ENCODE measurements around the gene SULT1A2. TPM values are rescaled to one million over a fixed set of nuclear protein-coding genes. Genes with fewer than 3 reads are reported as not detected.
"Not testable (repeated sequence)": the region's sequence is repeated elsewhere in the genome, so short reads cannot be mapped to it uniquely, and the experiment has no call there.

The SULT1A2 gene
- total RNA-seq, 1 experiment from 2014 or later = not detected

DNA sequence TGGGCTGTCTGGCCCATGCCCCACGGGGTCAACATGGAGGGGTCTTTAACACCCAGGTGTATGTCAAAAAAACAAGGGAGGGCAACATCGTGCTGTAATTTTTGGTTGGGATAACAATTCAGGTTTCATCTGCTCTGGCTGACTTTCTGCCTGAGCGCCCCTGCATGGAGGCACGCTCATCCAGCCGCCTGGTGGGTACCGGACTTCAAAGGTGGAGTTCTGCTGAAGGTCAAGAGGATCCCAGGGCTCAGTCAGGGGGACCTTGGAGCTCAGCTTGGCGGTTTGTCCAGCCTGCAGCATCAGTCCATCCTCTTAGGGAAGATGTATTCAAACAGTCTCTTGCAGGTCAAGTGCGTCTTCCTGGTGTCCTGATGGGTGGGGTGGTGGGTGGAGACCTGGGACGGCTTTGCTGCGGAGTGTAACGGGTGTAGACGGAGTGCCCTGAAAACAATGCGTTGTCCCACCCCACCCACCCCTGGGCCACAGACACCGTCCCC is 48.5 kb downstream of the SULT1A2 start:
- H3K9me3 ChIP-seq (ENCODE audit: control insufficient read depth, insufficient read depth, low read depth, low read length) = no peaks in the 10 kb centered on the region
- H3K4me3 ChIP-seq (ENCODE audit: low read depth in 2 of 2, low read length in 2 of 2) = no peak overlapping the region
- ATAC-seq (no peak), DNase-seq (ENCODE audit: low read depth, low spot score) (no peak)
- H3K36me3 ChIP-seq (ENCODE audit: control insufficient read depth, insufficient read depth, low read length) = no peaks in the 10 kb centered on the region
- BruUV-seq (replicated peaks) = no TSS peak
- CTCF ChIA-PET = interaction anchor here (0.5 kb wide), 1 partner anchor 47 kb away, joined by 3 read pairs; no protein-coding TSS in a partner anchor
- intact Hi-C loops (cut with micrococcal nuclease; ENCODE audit: unreplicated experiment) (no loop called here), in situ Hi-C loops (cut with HindIII; ENCODE audit: low pct_unique_long_range_greater_than_20kb, low sequenced_read_pairs) (no loop called here)
- POLR2A ChIA-PET = interaction anchor here (0.6 kb wide), 1 partner anchor 21 kb away, joined by 3 read pairs; no protein-coding TSS in a partner anchor
- no peaks in the 10 kb centered on the region; the same call in 1 of the 2 replicates for H3K4me1 ChIP-seq (ENCODE audit: control insufficient read depth, insufficient read depth, low read length)
- no peaks in the 10 kb centered on the region for H3K27me3 ChIP-seq (ENCODE audit: control insufficient read depth, insufficient read depth, low read length)
- TF ChIP-seq TCF7L2 (IDR thresholded peaks at IDR 0.05; ENCODE audit: low read depth, low read length) (no peak), SIN3A (IDR thresholded peaks at IDR 0.05; ENCODE audit: borderline replicate concordance, insufficient read depth, low read depth, low read length) (no peak), POLR2AphosphoS5 (IDR thresholded peaks at IDR 0.05; ENCODE audit: low read depth, low read length) (no peak)
- TF ChIP-seq, protein P1, sequence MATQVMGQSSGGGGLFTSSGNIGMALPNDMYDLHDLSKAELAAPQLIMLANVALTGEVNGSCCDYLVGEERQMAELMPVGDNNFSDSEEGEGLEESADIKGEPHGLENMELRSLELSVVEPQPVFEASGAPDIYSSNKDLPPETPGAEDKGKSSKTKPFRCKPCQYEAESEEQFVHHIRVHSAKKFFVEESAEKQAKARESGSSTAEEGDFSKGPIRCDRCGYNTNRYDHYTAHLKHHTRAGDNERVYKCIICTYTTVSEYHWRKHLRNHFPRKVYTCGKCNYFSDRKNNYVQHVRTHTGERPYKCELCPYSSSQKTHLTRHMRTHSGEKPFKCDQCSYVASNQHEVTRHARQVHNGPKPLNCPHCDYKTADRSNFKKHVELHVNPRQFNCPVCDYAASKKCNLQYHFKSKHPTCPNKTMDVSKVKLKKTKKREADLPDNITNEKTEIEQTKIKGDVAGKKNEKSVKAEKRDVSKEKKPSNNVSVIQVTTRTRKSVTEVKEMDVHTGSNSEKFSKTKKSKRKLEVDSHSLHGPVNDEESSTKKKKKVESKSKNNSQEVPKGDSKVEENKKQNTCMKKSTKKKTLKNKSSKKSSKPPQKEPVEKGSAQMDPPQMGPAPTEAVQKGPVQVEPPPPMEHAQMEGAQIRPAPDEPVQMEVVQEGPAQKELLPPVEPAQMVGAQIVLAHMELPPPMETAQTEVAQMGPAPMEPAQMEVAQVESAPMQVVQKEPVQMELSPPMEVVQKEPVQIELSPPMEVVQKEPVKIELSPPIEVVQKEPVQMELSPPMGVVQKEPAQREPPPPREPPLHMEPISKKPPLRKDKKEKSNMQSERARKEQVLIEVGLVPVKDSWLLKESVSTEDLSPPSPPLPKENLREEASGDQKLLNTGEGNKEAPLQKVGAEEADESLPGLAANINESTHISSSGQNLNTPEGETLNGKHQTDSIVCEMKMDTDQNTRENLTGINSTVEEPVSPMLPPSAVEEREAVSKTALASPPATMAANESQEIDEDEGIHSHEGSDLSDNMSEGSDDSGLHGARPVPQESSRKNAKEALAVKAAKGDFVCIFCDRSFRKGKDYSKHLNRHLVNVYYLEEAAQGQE (IDR thresholded peaks at IDR 0.05; ENCODE audit: insufficient read depth in 1 of 2, low read depth in 2 of 2, low read length in 1 of 2) = no peak
- TF ChIP-seq, protein P2, sequence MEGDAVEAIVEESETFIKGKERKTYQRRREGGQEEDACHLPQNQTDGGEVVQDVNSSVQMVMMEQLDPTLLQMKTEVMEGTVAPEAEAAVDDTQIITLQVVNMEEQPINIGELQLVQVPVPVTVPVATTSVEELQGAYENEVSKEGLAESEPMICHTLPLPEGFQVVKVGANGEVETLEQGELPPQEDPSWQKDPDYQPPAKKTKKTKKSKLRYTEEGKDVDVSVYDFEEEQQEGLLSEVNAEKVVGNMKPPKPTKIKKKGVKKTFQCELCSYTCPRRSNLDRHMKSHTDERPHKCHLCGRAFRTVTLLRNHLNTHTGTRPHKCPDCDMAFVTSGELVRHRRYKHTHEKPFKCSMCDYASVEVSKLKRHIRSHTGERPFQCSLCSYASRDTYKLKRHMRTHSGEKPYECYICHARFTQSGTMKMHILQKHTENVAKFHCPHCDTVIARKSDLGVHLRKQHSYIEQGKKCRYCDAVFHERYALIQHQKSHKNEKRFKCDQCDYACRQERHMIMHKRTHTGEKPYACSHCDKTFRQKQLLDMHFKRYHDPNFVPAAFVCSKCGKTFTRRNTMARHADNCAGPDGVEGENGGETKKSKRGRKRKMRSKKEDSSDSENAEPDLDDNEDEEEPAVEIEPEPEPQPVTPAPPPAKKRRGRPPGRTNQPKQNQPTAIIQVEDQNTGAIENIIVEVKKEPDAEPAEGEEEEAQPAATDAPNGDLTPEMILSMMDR (IDR thresholded peaks at IDR 0.05) = no peak
- H3K27ac ChIP-seq (ENCODE audit: low read length) = no peak overlapping the region

DNA sequence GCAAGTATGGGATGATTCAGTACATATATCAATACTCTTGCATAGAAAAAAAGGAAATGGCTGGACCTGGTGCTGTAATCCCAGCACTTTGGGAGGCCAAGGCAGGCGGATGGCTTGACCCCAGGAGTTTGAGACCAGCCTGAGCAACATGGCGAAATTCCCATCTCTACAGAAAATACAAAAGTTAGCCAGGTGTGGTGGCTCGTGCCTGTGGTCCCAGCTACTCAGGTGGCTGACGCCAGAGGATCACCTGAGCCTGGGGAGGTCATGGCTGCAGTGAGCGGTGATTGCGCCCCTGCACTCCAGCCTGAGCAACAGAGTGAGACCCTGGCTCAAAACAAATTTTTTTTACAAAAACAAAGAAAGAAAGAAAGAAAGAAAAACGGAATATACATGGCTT is 50.2 kb downstream of the SULT1A2 start:
- CTCF ChIA-PET = no interaction called here
- BruUV-seq (replicated peaks) = no TSS peak
- intact Hi-C loops (cut with micrococcal nuclease; ENCODE audit: unreplicated experiment) (no loop called here), in situ Hi-C loops (cut with HindIII; ENCODE audit: low pct_unique_long_range_greater_than_20kb, low sequenced_read_pairs) (no loop called here)
- Histone ChIP-seq H3K36me3 (ENCODE audit: control insufficient read depth, insufficient read depth, low read length) (no peaks in the 10 kb centered on the region), H3K4me1 (ENCODE audit: control insufficient read depth, insufficient read depth, low read length) (peaks cover 7% of the 10 kb centered on the region; the same call in 1 of the 2 replicates), H3K27ac (ENCODE audit: low read length) (no peak overlapping the region), H3K4me3 (ENCODE audit: low read depth in 2 of 2, low read length in 2 of 2) (no peak overlapping the region), H3K27me3 (ENCODE audit: control insufficient read depth, insufficient read depth, low read length) (no peaks in the 10 kb centered on the region), H3K9me3 (ENCODE audit: control insufficient read depth, insufficient read depth, low read depth, low read length) (no peaks in the 10 kb centered on the region)
- POLR2A ChIA-PET = no interaction called here
- no peak for DNase-seq (ENCODE audit: low read depth, low spot score)
- no peak for TF ChIP-seq POLR2AphosphoS5 (IDR thresholded peaks at IDR 0.05; ENCODE audit: low read depth, low read length)
- TF ChIP-seq TCF7L2 (IDR thresholded peaks at IDR 0.05; ENCODE audit: low read depth, low read length) = no peak
- TF ChIP-seq, protein P1 (IDR thresholded peaks at IDR 0.05; ENCODE audit: insufficient read depth in 1 of 2, low read depth in 2 of 2, low read length in 1 of 2) = no peak
- no peak for TF ChIP-seq SIN3A (IDR thresholded peaks at IDR 0.05; ENCODE audit: borderline replicate concordance, insufficient read depth, low read depth, low read length)
- TF ChIP-seq, protein P2 (IDR thresholded peaks at IDR 0.05) = no peak
- ATAC-seq = no peak

DNA sequence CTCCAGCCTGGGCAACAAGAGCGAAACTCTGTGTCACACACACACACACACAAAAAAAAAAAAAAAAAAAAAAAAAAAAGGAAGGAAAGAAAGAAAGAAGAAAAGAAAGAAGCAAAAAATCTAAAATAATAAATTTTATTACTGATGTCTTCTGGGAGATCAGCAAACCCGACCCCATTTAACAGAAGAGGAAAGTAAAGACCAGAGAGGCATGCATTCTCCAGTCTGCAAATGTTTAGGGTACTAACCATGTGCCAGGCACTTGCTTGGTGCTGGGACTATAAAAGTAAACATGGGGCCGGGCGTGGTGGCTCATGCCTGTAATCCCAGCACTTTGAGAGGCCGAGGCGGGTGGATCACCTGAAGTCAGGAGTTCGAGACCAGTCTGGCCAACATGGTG is 50.9 kb downstream of the SULT1A2 start:
- H3K27me3 ChIP-seq (ENCODE audit: control insufficient read depth, insufficient read depth, low read length); intact Hi-C loops (cut with micrococcal nuclease; ENCODE audit: unreplicated experiment); H3K36me3 ChIP-seq (ENCODE audit: control insufficient read depth, insufficient read depth, low read length); BruUV-seq (replicated peaks); ATAC-seq; in situ Hi-C loops (cut with HindIII; ENCODE audit: low pct_unique_long_range_greater_than_20kb, low sequenced_read_pairs); H3K9me3 ChIP-seq (ENCODE audit: control insufficient read depth, insufficient read depth, low read depth, low read length); DNase-seq (ENCODE audit: low read depth, low spot score); H3K27ac ChIP-seq (ENCODE audit: low read length); H3K4me1 ChIP-seq (ENCODE audit: control insufficient read depth, insufficient read depth, low read length); H3K4me3 ChIP-seq (ENCODE audit: low read depth in 2 of 2, low read length in 2 of 2): not testable (repeated sequence)
- POLR2A ChIA-PET = interaction anchor here (0.6 kb wide), 1 partner anchor 70 kb away, joined by 7 read pairs; no protein-coding TSS in a partner anchor
- CTCF ChIA-PET = interaction anchor here (0.7 kb wide), 1 partner anchor 284 kb away, joined by 11 read pairs; no protein-coding TSS in a partner anchor

Data from Panc1 (cell line).